ENCODE measurements around the gene KCNJ6. TPM values are rescaled to one million over a fixed set of nuclear protein-coding genes. Genes with fewer than 3 reads are reported as not detected.

Gene KCNJ6
- total RNA-seq, 2 donors from 2014 or later: 0.33 TPM; not detected in 1

GRCh38 chr21:37560385-37560784, 355.9 kb downstream of the KCNJ6 start:
- Mint-ChIP-seq H3K9me3 (peaks cover 31% of the 10 kb centered on the region), H3K27me3 (ENCODE audit: insufficient read depth) (peaks cover 15% of the 10 kb centered on the region), H3K27ac (no peak overlapping the region), H3K4me3 (no peak overlapping the region), H3K36me3 (ENCODE audit: low read depth) (no peaks in the 10 kb centered on the region), H3K4me1 (peaks cover 21% of the 10 kb centered on the region)
- Histone ChIP-seq H3K9ac (ENCODE audit: extremely low read depth, low read length, poor library complexity, severe bottlenecking) (no peak overlapping the region), H3K4me3 (ENCODE audit: low read length) (no peak overlapping the region), H3K27ac (ENCODE audit: low read depth, low read length) (no peak overlapping the region), H3K4me1 (ENCODE audit: control insufficient read depth, insufficient read depth, low read length) (no peaks in the 10 kb centered on the region), H3K27me3 (ENCODE audit: control insufficient read depth, insufficient read depth, low read length, poor library complexity, severe bottlenecking) (no peaks in the 10 kb centered on the region), H3K9me3 (ENCODE audit: control insufficient read depth, low read length) (peaks cover 13% of the 10 kb centered on the region), H3K36me3 (ENCODE audit: control insufficient read depth, insufficient read depth, low read length) (no peaks in the 10 kb centered on the region)
- WGBS, 2 experiments (ENCODE audit: insufficient coverage in 1 of 2, insufficient read length in 1 of 2): 94 to 97% methylated on average over 4 to 5 of the region's 5 CpGs
- DNase-seq: no peak
- TF ChIP-seq CTCF (conservative IDR thresholded peaks at IDR 0.05): no peak

- no peak overlapping the region for H3K4me3 ChIP-seq (ENCODE audit: low read length)
- Mint-ChIP-seq H3K27me3 (ENCODE audit: insufficient read depth) (peaks cover 15% of the 10 kb centered on the region), H3K4me3 (no peak overlapping the region), H3K9me3 (peaks cover 31% of the 10 kb centered on the region), H3K4me1 (peaks cover 13% of the 10 kb centered on the region), H3K36me3 (ENCODE audit: low read depth) (no peaks in the 10 kb centered on the region), H3K27ac (no peak overlapping the region)
- H3K9me3 ChIP-seq (ENCODE audit: control insufficient read depth, low read length): peaks cover 13% of the 10 kb centered on the region
- H3K9ac ChIP-seq (ENCODE audit: extremely low read depth, low read length, poor library complexity, severe bottlenecking): no peak overlapping the region
- DNase-seq: no peak
- H3K27ac ChIP-seq (ENCODE audit: low read depth, low read length): no peak overlapping the region
- H3K36me3 ChIP-seq (ENCODE audit: control insufficient read depth, insufficient read depth, low read length): no peaks in the 10 kb centered on the region
- no peaks in the 10 kb centered on the region for H3K27me3 ChIP-seq (ENCODE audit: control insufficient read depth, insufficient read depth, low read length, poor library complexity, severe bottlenecking)
- WGBS, 2 experiments (ENCODE audit: insufficient coverage in 1 of 2, insufficient read length in 1 of 2): 96 to 100% methylated on average over 4 to 8 of the region's 8 CpGs
- H3K4me1 ChIP-seq (ENCODE audit: control insufficient read depth, insufficient read depth, low read length): no peaks in the 10 kb centered on the region
- TF ChIP-seq CTCF (conservative IDR thresholded peaks at IDR 0.05): no peak
These were observed 357.5 kb downstream of the KCNJ6 start for GRCh38 chr21:37558676-37559211.
